Activated CD4-positive, CD25-positive, alpha-beta regulatory T cell (primary cell): ENCODE results near the gene SERP1.

Experiments
- DNase-seq, 4 experiments: peaks; one replicate each; lab custom pipeline; 2025; lab: John Stamatoyannopoulos, UW

Gene SERP1

DNA sequence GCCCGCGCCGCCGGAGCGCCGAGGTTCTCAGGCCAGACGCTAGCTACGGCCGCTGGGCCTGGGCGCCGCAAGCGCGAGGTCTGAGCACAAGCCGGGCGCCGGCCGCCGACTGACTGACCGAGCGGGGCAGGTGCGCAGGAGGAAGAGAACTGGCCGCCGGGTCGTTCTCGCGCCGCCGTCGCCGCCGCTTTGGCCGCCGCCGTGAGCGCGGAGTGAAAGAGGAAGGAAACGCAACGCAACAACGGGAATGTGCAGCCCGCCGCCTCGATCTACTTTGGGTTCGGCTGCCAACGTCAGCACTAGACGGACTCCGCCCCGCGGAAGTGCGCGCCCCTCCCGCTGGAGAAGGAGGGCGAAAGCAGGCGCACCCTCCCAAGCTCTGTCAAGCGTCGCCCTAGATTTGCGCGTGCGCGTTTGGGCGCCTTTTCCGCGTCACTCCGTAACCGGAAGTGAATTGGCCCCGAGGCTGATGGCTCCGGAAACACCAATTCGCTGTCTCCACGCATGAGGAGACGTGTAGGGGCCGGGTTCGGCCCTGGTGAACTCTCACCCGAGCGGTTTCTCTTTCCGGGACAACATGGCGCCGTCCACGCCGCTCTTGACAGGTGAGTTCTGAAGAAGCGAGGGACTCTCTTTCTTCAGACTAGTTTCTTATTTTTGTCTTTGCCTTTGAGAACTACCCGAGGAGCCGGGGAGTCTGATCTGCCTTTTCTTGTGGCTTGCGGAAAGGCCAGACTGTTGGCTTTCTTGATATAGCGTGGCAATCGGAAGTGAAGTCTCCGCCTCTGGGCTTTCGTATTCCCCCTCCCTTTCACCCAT is at the start of gene SERP1, which contains the start of gene EIF2A:
Gene SERP1, minus strand, starts transcription at position 271 of the 819 bp plus-strand sequence. CDS start 361 bp downstream, outside the sequence.
Gene EIF2A, plus strand, starts transcription at position 562 of the 819 bp plus-strand sequence. Its CDS starts 16 bp downstream, at position 578.
- peak; percentile 96 to 98 (median 98) for DNase-seq

DNA sequence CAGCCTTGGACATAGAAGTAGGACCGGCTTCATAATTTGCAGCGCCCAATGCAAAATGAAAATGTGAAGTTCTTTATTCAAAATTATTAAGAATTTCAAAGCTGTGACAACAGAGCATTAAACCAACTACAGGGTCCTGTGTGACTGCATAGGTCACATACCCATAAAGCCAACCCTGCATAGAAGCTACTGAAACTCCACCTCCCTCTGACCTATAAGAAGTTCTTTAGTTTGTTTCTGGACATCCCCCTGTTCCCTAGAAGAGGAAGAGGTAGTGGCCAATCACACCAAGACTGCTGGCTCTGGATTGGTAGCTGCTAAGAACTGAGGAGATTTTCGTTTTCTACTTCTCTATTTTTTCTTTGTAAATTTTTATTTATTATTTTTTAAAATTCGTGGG is 47.9 kb upstream of the SERP1 start:
- no peak for DNase-seq

DNA sequence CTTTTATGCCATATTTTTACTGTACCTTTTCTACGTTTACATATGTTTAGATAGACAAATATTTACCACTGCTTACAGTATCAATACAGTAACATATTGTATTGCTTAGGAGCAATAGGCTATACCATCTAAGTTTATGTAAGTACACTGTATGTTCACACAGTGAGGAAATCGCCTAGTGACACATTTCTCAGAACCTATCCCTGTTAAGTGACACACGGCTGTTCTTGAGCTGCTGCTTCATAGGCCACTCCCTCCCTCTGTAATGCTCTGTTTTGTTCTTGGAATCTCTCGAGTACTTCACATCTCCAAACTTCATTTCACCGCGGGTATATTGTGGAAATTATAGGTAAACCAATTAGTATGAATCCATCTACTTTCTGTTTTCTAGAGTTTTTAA is 43.5 kb upstream of the SERP1 start:
- DNase-seq: no peak

DNA sequence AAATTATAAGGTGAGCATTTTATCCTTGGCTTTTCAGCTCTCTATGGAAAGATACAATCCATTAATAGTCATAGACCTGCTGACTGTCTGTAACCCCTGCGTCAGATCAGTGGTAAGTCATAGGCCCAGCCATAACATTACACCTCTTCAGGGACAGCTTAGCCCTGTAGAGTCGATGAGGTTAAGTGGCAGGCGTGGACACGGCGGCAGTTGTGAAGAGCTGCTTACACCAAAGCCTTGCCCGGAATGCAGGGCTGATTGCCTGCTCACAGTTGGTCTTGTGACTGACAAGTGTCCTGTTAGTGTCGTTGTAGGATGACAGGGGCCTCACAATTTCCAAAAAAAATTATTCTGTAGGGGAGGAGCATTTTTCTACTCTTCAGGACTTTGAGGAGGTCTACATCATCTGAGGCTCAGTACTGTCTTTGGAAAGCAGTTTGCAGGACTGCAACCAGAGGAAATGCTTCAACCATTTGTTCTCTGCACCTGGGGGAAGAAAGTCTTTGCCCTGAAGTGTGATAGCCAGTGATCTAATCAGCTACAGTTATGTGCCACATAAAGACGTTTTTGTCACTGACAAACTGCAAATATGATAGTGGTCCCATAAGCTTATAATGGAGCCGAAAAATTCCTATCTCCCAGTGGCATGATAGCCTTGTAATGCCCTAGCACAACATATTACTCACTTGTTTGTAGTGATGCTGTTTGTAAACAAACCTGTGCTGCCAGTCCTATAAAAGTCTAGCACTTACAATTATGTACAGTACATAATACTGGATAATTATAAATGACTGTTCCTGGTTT is 41.9 kb upstream of the SERP1 start:
- no peak for DNase-seq

DNA sequence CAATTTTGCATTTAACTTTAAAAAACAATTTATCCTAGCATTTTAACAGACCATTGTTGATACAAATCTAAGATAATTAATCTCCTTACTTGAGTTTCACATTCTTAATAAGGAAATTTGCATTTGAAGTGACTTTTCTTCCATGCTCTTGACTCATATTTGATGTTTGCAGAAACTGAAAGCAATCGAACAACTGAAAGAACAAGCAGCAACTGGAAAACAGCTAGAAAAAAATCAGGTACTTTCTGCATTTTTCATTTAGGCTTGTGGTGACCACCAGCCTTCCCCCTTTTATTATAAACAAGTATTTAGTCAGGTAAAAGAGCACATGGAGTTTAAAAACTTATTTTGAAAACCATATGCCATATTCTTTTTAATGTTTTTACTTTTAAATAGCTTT is 36.7 kb upstream of the SERP1 start:
- no peak for DNase-seq

DNA sequence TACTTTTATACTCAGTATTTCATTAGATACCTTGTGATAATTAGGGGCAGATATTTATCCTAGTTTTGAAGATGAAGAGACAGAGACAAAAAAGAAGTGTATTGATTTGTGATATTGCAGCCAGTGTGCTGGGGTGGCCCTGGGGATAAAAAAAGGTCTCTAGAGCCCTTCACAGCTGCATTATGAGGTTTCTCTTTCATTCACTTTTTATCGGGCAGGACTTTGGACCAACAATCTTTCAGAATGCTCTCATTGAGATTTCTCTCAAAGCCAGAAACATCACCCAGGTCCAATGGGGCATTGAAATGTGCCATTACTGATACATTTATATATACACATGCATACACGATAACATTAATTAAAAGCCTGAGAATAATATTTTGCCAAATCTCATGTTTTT is 36.3 kb upstream of the SERP1 start:
- no peak for DNase-seq

DNA sequence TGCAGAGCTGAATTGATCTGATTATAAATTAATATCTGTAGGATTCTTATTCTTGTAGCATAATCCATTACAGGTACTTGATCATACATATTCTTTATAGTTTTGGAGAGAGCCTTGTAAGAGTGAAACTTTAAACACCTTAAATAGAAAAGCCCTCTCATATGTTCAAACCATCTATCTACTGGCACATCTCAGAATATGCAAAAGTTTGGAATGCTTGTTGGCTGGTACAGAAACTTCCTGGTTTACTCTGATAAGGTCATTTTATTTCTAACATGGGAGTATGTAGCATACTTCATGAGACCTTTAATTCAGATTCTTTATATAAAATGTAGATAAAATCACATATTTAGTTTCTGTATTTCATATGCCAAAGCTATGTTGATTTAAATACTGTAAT is 34.9 kb upstream of the SERP1 start:
- no peak for DNase-seq

DNA sequence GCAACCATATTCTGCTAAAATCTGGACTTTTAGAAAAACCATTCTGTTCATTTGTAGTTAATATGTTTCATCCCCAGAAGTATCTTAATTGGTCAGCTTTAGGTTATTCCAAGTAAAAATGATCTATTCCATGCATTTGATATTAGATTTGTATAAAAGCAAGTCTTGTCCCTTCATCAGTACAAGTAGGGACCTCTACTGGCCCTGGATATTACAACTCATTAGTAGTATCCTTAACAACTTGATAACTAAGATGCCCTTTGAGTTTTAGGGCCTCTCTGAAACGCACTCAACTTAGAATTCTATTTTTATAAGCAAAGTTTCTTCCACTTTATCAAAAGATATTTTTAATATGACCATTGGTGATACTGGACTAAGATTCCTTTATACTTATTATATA is 31.6 kb upstream of the SERP1 start:
- DNase-seq: no peak

DNA sequence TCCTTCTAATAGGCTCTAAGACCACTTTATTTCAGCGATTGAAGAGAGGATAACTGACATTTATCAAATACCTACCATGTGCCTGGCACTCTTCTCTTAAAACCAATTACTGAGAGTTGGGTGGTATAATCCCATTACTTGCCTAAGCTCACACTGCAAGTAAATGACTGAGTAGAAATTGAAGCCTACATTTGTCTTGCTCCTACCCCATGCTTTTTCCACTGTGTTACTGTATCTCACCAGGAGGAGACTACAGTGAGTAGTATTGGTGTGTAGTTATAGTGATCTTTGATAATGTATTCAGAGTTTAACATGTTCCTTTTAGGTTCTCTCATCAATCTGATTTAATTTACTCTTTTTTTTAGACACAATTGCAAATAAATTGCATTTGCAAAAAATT is 21.0 kb upstream of the SERP1 start:
- no peak for DNase-seq

DNA sequence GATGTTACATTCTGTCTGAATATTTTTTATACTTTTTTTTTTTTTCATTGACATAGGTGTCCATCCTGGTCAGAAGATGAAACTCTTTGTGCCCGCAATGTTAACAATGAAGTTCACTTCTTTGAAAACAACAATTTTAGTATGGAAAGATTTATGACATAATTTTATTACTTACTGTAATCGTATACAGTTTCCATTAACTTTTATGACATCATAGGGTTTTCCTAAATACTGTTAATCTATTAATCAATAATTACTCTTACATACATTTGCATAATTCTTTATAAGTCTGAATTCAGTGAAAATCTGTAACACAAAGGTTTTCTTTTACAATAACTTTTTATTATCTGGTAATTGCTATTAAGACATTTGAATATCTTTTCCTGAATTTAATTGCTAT is 17.9 kb upstream of the SERP1 start:
- no peak for DNase-seq

DNA sequence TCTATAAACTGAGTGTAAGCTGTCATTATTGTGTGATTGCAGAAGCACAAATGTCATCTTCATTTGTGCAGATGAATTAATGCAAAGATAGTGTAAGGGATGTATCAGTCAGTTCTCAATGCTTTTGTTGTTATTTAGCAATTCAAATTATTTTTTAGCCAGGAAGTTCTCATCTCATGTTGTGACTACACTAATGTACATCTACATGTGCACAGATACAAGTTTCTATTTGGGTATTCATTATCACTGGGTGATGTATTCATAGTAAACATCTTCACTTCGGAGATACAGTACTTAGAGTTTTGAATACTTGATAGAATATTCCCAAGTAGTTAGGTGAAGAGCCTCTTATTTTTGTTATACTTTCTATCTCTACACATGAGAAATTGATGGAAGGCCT is 11.4 kb upstream of the SERP1 start:
- DNase-seq: no peak

DNA sequence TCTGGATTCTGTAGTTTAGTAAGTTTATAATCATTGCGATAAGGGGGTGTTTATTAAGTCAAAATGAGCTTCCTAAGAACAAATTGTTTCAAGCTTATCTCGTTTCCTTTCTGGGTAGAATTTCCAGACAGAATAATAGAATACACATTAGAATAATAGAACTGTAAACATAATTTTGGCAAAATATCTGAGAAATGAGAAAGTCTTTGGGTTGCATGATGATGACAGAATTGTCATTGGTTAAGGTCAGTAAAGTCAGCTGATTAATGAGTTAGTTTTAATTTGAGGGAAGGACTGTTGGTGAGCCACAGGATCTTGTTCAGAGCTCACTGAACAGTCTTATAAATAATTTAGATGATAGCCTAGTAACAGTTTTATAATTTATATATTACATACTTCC is 10.5 kb upstream of the SERP1 start:
- no peak for DNase-seq

DNA sequence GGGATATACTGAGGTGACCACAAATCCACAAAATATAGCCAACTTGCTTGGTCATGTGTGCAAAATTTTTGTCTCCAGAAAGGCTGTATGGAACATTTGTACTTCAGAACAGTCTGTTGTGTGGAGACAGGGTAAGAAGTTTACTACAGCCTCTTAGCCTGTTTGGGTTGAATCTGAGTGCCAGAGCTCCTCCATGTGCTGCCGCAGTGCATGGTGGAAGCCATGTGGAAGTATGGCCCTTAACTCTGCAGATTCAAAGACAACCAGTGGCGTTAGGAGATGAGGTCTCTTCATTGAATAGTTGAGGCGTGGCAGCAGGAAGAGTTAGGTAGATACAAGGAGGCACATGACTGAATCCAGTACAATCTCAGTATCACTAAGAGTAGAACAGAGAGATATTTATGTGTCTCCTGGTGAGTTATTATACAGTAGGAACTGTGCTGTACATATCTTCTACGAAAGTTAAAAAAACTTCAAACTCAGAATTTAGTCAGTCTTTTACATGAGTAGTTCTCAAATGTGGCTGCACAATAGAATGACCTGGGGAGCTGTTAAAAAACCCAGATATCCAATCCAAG is 9.7 kb upstream of the SERP1 start:
- no peak for DNase-seq

DNA sequence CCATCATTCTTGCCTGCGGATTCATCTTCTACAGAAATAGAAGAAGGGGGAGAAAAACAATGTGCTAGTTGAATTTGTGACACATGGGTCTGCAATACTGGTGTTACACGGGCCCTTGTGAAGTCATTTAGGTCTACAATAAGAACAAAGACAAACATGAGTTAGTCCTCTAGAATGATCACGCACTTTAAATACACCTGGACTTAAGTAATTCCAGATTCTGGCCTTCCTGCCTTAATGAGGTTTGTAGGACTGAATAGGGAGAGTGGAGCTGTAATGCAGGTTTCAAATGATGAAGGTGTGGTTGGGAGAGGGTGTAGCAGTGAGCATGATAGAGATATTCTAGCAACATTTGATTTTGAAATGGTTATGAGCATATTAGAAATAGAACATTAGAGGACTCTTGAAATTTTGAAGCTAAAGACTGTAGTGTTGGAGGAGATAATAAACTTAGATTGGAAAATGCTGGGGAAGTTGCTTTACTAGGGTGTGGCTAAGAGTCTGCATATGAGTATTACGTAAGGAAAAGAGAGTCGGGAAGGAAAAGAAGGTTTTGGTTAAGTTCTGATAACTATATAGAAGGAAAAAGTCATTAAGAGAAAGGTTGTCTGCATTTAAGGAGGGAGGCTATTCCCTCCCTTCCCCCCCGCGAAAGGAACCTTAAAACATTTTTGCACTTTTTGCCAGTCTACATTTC is 897 bp upstream of the SERP1 start:
- DNase-seq: no peak

DNA sequence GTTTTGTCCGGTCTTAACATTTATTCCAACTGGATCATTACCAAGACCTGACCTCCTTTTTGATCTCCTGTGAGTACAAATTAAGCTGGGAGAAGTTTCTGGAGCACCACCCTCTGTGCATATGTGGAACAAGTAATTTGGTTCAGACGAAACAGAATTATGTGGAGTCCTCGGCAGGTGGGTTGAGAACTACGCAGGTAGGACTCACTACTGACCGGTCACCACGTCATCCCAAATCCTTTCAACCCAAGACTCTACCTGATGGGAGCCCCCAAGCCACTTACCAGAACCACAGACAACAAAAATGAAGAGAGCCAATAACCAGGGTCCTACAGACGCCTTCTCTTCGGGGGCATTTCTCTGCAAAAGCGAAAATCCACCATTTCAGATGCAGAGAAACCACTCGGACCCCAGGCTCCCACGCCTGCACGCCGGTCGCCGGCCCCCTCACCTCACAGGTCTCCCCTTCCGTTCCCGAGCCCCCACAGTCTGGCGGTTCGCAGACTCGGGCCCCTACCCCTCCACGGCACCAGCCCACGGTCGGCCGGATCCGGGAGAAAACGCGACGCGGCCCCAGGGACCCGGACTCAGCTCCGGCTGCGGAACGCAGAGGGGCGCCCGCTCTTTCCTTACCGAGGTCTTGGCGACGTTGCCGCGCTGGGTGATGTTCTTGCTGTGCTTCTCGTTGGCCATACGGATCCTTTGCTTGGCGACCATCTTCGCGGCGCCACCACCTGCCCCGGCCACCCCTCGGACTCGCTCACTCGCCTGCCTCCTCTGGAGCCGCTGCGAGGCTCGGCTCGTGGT is 674 bp downstream of the SERP1 start:
- peak; percentile 25 to 48 (median 40) for DNase-seq

DNA sequence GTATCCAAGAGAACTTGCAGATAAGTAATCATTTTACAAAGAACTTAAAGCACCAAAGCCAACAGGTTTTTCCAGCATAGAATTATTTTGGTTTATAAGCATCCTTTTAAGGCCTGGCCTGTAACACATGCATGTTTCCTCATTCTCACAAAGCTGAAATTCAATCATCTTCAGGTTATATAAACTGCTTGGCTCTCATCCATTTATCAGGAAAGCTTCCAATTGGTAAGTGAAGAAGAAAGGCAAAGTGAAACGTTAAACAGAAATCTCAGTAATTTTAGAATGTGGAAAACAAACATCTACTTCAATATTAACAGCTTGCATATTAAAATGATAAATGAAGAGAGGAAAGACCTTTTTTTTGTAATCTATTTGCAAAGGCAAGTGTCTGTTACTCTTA is 1.6 kb downstream of the SERP1 start:
- no peak for DNase-seq

DNA sequence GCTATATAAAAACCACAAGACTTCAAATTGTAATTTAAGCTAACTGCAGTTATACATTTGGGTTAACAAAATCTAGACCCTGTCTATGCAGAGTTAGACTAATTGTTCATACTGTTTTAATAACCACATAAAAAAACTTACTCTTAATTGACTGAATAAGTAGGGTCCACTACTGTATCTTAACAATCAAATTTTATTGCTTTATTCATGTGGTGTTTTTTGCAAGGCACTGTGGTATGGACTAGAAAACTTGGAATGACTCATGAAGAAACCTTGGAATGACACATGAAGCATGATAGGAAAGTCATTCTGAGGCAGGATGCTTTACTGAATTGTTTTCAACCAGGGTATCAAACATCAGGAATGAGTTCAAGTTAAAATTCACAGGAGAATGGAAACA is 2.3 kb downstream of the SERP1 start:
- no peak for DNase-seq

DNA sequence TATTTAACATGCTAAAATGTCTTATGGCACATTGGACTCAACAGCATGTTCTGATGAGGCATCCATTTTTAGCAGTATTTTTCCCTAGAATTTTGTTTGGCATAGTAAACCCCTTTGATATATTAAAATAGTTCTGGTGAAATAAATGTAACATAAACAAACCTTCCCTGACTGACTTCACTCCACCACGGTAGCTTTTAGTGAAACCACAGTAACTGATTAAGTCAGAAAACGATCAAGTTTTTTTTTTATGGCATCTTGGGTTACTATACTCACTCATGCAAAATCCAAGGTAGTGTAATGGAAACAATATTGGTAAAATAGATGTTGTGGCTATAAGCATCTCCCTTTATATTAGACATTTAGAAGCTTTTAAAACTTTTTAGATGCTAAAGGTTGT is 2.8 kb downstream of the SERP1 start:
- DNase-seq: no peak

DNA sequence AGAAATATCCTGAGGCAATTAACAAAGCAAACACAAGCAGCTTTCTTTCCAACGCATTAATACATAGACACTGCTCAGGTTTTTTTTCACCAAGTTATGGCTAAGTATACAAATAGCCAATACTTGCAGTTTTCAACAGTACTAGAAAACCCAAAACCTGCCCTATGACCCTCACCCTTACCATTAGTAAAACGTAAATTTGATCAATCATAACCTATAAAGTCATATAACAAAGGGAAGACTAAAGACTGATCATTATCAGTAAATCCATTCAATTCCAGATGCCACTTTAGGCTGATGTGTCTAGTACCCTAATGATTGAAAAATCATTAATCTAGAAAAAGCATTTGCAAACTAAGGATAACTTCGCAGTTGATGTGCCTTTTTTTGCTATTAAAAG is 3.2 kb downstream of the SERP1 start:
- no peak for DNase-seq

DNA sequence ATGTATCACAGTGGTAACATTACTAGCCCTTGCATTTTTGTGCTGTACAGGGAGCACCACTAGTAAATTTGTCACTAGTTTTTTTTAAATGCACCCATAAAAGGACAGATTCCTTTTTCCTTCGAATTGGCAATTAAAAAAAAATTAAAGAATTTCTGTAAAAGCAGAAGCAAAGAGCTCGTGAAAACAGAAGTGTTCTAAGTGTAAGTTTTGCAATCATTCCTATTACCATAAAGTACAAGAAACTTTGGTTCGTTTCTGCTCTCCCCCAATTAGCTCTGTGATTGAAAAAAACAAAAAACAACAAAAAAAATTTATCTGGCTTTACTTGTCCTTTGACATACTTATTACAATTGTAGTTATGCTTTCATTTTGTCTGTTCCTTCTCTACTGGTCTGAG is 5.3 kb downstream of the SERP1 start:
- DNase-seq: no peak

DNA sequence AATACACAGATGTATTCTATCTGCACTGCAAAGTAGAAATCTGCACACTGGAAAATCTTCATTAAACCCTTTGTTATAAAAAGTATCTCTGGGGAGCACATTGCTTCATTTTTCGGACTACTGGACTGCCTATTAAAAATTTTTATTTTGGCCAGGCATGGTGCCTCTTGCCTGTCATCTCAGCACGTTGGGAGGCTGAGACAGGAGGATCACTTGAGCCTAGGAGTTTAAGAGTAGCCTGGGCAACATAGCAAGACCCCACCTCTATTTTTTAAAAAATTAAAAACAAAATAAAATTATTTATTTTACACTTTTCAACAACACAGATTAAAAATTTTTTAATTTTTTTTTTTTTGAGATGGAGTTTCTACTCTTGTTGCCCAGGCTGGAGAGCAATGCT is 6.0 kb downstream of the SERP1 start:
- DNase-seq: no peak
